Mesodermal cell (in vitro differentiated cells): ENCODE results near the gene C3orf22.

Experiments used
- H3K27ac ChIP-seq: 2 replicates; pipeline ENCODE4 v1.7.0; 2013; ENCODE audit warnings: mild to moderate bottlenecking, low read depth, low read length, moderate library complexity; ENCODE audit not compliant: severe bottlenecking
- H3K36me3 ChIP-seq: 2 replicates; pipeline ENCODE4 v1.7.1; 2013; ENCODE audit warnings: mild to moderate bottlenecking, low read length, moderate library complexity; ENCODE audit not compliant: control insufficient read depth, insufficient read depth
- H3K4me1 ChIP-seq: one replicate; pipeline ENCODE4 v1.7.1; 2013; ENCODE audit warnings: mild to moderate bottlenecking, low read length; ENCODE audit not compliant: insufficient read depth, control insufficient read depth, poor library complexity, severe bottlenecking
- H3K4me3 ChIP-seq: 2 replicates; pipeline ENCODE4 v1.7.0; 2013; ENCODE audit warnings: low read length, control low read depth, mild to moderate bottlenecking; ENCODE audit not compliant: insufficient read depth, poor library complexity, severe bottlenecking; ENCODE audit errors: extremely low read depth
- H3K9me3 ChIP-seq: 2 replicates; pipeline ENCODE4 v1.7.1; 2013; ENCODE audit warnings: mild to moderate bottlenecking, low read length, moderate library complexity; ENCODE audit not compliant: control insufficient read depth
- WGBS, 2 experiments: methylation state at CpG; one replicate each; pipeline ENCODE4 v1.1.5; 2013; ENCODE audit warnings: missing lambda C conversion rate in 2 of 2; ENCODE audit not compliant: insufficient coverage in 2 of 2; 5-methylcytosine and 5-hydroxymethylcytosine counted together

C3orf22 gene

GRCh38 chr3:126549861-126550487, 8.8 kb downstream of the C3orf22 start:
- Histone ChIP-seq H3K9me3 (no peaks in the 10 kb centered on the region), H3K4me1 (peaks cover 5% of the 10 kb centered on the region), H3K27ac (no peak overlapping the region), H3K4me3 (no peak overlapping the region), H3K36me3 (no peaks in the 10 kb centered on the region)
- WGBS, 2 experiments, result 86 to 89% methylated on average over 9 to 10 of the region's 12 CpGs

- Histone ChIP-seq H3K27ac (no peak overlapping the region), H3K9me3 (no peaks in the 10 kb centered on the region), H3K4me1 (peaks cover 5% of the 10 kb centered on the region), H3K4me3 (no peak overlapping the region), H3K36me3 (no peaks in the 10 kb centered on the region)
- WGBS, 2 experiments, result 38 to 46% methylated on average over 2 to 7 of the region's 9 CpGs
Observed at GRCh38 chr3:126548556-126549466, 9.9 kb downstream of the C3orf22 start.

- 86 to 88% methylated on average over 1 of the region's 1 CpG for WGBS, 2 experiments
- Histone ChIP-seq H3K4me1 (peaks cover 5% of the 10 kb centered on the region), H3K9me3 (no peaks in the 10 kb centered on the region), H3K27ac (no peak overlapping the region), H3K4me3 (no peak overlapping the region), H3K36me3 (no peaks in the 10 kb centered on the region)
Observed at GRCh38 chr3:126547721-126548120, 11.0 kb downstream of the C3orf22 start.

GRCh38 chr3:126546549-126547239, 12.0 kb downstream of the C3orf22 start:
- Histone ChIP-seq H3K36me3 (no peaks in the 10 kb centered on the region), H3K27ac (no peak overlapping the region), H3K4me3 (no peak overlapping the region), H3K4me1 (peaks cover 5% of the 10 kb centered on the region), H3K9me3 (no peaks in the 10 kb centered on the region)
- WGBS, 2 experiments, result 87 to 89% methylated on average over 6 to 7 of the region's 8 CpGs

GRCh38 chr3:126546013-126546412, 12.7 kb downstream of the C3orf22 start:
- Histone ChIP-seq H3K9me3 (no peaks in the 10 kb centered on the region), H3K4me3 (no peak overlapping the region), H3K36me3 (no peaks in the 10 kb centered on the region), H3K4me1 (peaks cover 5% of the 10 kb centered on the region), H3K27ac (no peak overlapping the region)
- WGBS, 2 experiments, result 83 to 94% methylated on average over 3 to 6 of the region's 6 CpGs

GRCh38 chr3:126545544-126545943, 13.2 kb downstream of the C3orf22 start:
- Histone ChIP-seq H3K9me3 (no peaks in the 10 kb centered on the region), H3K4me1 (peaks cover 5% of the 10 kb centered on the region), H3K4me3 (no peak overlapping the region), H3K27ac (no peak overlapping the region), H3K36me3 (no peaks in the 10 kb centered on the region)
- WGBS, 2 experiments, result 84 to 87% methylated on average over 5 of the region's 5 CpGs

GRCh38 chr3:126544596-126545281, 14.0 kb downstream of the C3orf22 start:
- Histone ChIP-seq H3K9me3 (no peaks in the 10 kb centered on the region), H3K4me3 (no peak overlapping the region), H3K36me3 (no peaks in the 10 kb centered on the region), H3K4me1 (peaks cover 3% of the 10 kb centered on the region), H3K27ac (no peak overlapping the region)
- WGBS, 2 experiments, result 82 to 86% methylated on average over 5 to 6 of the region's 7 CpGs

GRCh38 chr3:126543457-126544061, 15.2 kb downstream of the C3orf22 start:
- Histone ChIP-seq H3K4me1 (no peaks in the 10 kb centered on the region), H3K4me3 (no peak overlapping the region)

GRCh38 chr3:126542340-126543241, 16.1 kb downstream of the C3orf22 start:
- 90 to 92% methylated on average over 51 to 52 of the region's 57 CpGs for WGBS, 2 experiments
- H3K9me3 ChIP-seq, result no peaks in the 10 kb centered on the region
- H3K36me3 ChIP-seq, result no peaks in the 10 kb centered on the region
- no peak overlapping the region for H3K27ac ChIP-seq
- H3K4me1 ChIP-seq, result no peaks in the 10 kb centered on the region
- no peak overlapping the region for H3K4me3 ChIP-seq

More at GRCh38 chr3:126543457-126544061, 15.2 kb downstream of the C3orf22 start:
- Histone ChIP-seq H3K27ac (no peak overlapping the region), H3K9me3 (no peaks in the 10 kb centered on the region), H3K36me3 (no peaks in the 10 kb centered on the region)
- WGBS, 2 experiments, result 90 to 100% methylated on average over 1 to 2 of the region's 2 CpGs
